HFFc6 (cell line): ENCODE data around the gene NARF. TPM values are rescaled to one million over a fixed set of nuclear protein-coding genes. Genes with fewer than 3 reads are reported as not detected.

ENCODE experiments used
- DNase-seq: peaks from one replicate; pipeline ENCODE4 v3.0.0-alpha.2; 2018
- H3K27ac Mint-ChIP-seq: 2 replicates; pipeline ENCODE4 v1.8.0; 2020; ENCODE audit warnings: mild to moderate bottlenecking, mixed read lengths
- H3K27me3 Mint-ChIP-seq: 2 replicates; pipeline ENCODE4 v1.8.0; 2021; ENCODE audit warnings: mild to moderate bottlenecking, moderate library complexity, mixed read lengths; ENCODE audit not compliant: insufficient read depth
- H3K36me3 Mint-ChIP-seq: 2 replicates; pipeline ENCODE4 v1.8.0; 2021; ENCODE audit warnings: low read depth, mixed read lengths
- H3K4me1 Mint-ChIP-seq: 2 replicates; pipeline ENCODE4 v1.8.0; 2020; ENCODE audit warnings: low read depth, mixed read lengths
- H3K4me3 Mint-ChIP-seq: 2 replicates; pipeline ENCODE4 v1.8.0; 2020; ENCODE audit warnings: mild to moderate bottlenecking, moderate library complexity, mixed read lengths
- H3K9me3 Mint-ChIP-seq: 2 replicates; pipeline ENCODE4 v1.8.0; 2020; ENCODE audit warnings: mild to moderate bottlenecking, mixed read lengths
- total RNA-seq, 6 experiments: library from RNA; stranded (reverse); fragmentation: NEBNext Ultra II Directional; extraction: Animal tissue kit (Norgen Biotek cat#: 25700); gene quantifications; 2 replicates in 1 of 6; 3 replicates in 5 of 6; pipeline ENCODE4 v1.2.3, GENCODE V29; 2021
- TF ChIP-seq, protein P1 (sequence below): fragments of 200-600 bp; sonication (generic); IDR thresholded peaks from 2 replicates; pipeline ENCODE4 v1.5.0; 2021; ENCODE audit warnings: antibody characterized with exemption, mild to moderate bottlenecking

The NARF gene
- total RNA-seq, 6 experiments from 2014 or later = 25.2 to 38.1 (median 28.8) TPM

- no peak for DNase-seq
- H3K4me1 Mint-ChIP-seq = no peaks in the 10 kb centered on the region
- H3K9me3 Mint-ChIP-seq = no peaks in the 10 kb centered on the region
- 0 out of 2 replicates have a peak, but pooled peaks cover 5% of the 10 kb centered on the region for H3K36me3 Mint-ChIP-seq
- TF ChIP-seq, protein P1, sequence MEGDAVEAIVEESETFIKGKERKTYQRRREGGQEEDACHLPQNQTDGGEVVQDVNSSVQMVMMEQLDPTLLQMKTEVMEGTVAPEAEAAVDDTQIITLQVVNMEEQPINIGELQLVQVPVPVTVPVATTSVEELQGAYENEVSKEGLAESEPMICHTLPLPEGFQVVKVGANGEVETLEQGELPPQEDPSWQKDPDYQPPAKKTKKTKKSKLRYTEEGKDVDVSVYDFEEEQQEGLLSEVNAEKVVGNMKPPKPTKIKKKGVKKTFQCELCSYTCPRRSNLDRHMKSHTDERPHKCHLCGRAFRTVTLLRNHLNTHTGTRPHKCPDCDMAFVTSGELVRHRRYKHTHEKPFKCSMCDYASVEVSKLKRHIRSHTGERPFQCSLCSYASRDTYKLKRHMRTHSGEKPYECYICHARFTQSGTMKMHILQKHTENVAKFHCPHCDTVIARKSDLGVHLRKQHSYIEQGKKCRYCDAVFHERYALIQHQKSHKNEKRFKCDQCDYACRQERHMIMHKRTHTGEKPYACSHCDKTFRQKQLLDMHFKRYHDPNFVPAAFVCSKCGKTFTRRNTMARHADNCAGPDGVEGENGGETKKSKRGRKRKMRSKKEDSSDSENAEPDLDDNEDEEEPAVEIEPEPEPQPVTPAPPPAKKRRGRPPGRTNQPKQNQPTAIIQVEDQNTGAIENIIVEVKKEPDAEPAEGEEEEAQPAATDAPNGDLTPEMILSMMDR = no peak
- H3K27ac Mint-ChIP-seq = no peak overlapping the region
- no peaks in the 10 kb centered on the region for H3K27me3 Mint-ChIP-seq
- H3K4me3 Mint-ChIP-seq = no peak overlapping the region
Measured at GRCh38 chr17:82475458-82475857, 16.9 kb downstream of the NARF start.

DNA sequence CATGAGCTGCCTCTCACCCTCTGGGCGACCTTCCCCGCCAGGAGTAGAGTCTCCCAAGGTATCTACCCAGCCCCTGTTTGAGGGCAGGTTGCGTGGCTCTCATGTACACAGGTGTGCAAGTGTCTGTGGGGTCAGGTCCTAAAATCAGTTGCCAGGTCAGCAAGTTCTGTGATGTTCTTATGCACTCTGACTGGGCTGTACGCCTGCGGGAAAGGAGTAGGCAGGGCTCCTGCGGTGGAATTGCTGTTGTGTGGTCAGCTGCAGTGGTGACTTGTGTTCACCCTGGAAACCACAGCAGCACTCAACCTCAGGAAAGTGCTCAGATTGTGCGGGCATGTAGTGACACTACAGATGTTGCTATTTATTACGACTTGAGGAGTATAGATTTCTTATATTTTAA is 19.4 kb downstream of the NARF start:
- Mint-ChIP-seq H3K4me1 (no peaks in the 10 kb centered on the region), H3K27me3 (no peaks in the 10 kb centered on the region; the same call in 1 of the 2 replicates), H3K9me3 (no peaks in the 10 kb centered on the region), H3K27ac (no peak overlapping the region), H3K4me3 (no peak overlapping the region), H3K36me3 (no peaks in the 10 kb centered on the region)
- TF ChIP-seq, protein P1 = no peak
- DNase-seq = no peak

GRCh38 chr17:82479602-82480001 is 21.1 kb downstream of the NARF start:
- DNase-seq = no peak
- TF ChIP-seq, protein P1 = no peak
- no peak overlapping the region for H3K4me3 Mint-ChIP-seq

GRCh38 chr17:82480318-82480717 is 21.8 kb downstream of the NARF start:
- TF ChIP-seq, protein P1 = no peak
- H3K27ac Mint-ChIP-seq = no peak overlapping the region
- DNase-seq = no peak
- H3K27me3 Mint-ChIP-seq = no peaks in the 10 kb centered on the region; the same call in 1 of the 2 replicates
- no peaks in the 10 kb centered on the region for H3K9me3 Mint-ChIP-seq
- H3K36me3 Mint-ChIP-seq = no peaks in the 10 kb centered on the region; the same call in none of the 2 replicates
- H3K4me3 Mint-ChIP-seq = no peak overlapping the region
- no peaks in the 10 kb centered on the region for H3K4me1 Mint-ChIP-seq

More at GRCh38 chr17:82479602-82480001, 21.1 kb downstream of the NARF start:
- H3K36me3 Mint-ChIP-seq = no peaks in the 10 kb centered on the region; the same call in 1 of the 2 replicates
- no peaks in the 10 kb centered on the region; the same call in 1 of the 2 replicates for H3K27me3 Mint-ChIP-seq
- no peaks in the 10 kb centered on the region for H3K9me3 Mint-ChIP-seq
- no peaks in the 10 kb centered on the region for H3K4me1 Mint-ChIP-seq
- no peak overlapping the region for H3K27ac Mint-ChIP-seq

DNA sequence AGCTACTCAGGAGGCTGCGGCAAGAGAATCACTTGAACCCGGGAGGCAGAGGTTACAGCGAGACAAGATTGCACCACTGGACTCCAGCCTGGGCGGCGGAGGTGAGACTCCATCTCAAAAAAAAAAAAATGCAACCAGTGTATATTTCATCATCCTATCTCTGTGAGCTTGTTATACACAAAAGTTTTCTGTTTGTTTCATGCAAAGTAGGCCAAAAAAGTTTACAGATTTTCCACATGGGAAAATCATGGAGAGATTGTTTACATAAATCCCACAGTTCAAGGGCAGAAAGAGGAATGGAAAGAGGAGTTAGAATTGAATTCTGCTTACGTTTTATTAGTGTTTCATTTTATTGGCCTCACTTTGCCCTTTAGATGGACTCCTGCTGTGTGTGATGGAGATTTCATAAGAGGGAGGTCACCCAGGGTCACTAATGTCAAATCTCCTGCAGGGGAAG is 24.7 kb downstream of the NARF start:
- no peaks in the 10 kb centered on the region; the same call in none of the 2 replicates for H3K36me3 Mint-ChIP-seq
- DNase-seq = no peak
- TF ChIP-seq, protein P1 = no peak
- H3K27ac Mint-ChIP-seq = no peak overlapping the region
- no peak overlapping the region for H3K4me3 Mint-ChIP-seq
- H3K4me1 Mint-ChIP-seq = no peaks in the 10 kb centered on the region
- H3K27me3 Mint-ChIP-seq = no peaks in the 10 kb centered on the region; the same call in 1 of the 2 replicates
- no peaks in the 10 kb centered on the region for H3K9me3 Mint-ChIP-seq
